B cell (primary cell): ENCODE data around the gene RNASE7.

ENCODE experiments used
- EZH2 ChIP-seq: IDR thresholded peaks from 2 replicates; pipeline ENCODE4 v1.6.1; 2012; ENCODE audit warnings: borderline replicate concordance, low read depth, mild to moderate bottlenecking, moderate library complexity, low read length; ENCODE audit not compliant: insufficient read depth, poor library complexity, severe bottlenecking
- TF ChIP-seq, protein P1 (sequence below): fragments of 200-600 bp; IDR thresholded peaks from one replicate; pipeline ENCODE4 v1.8.0; 2022; ENCODE audit warnings: antibody characterized with exemption, mild to moderate bottlenecking

- TF ChIP-seq, protein P1, sequence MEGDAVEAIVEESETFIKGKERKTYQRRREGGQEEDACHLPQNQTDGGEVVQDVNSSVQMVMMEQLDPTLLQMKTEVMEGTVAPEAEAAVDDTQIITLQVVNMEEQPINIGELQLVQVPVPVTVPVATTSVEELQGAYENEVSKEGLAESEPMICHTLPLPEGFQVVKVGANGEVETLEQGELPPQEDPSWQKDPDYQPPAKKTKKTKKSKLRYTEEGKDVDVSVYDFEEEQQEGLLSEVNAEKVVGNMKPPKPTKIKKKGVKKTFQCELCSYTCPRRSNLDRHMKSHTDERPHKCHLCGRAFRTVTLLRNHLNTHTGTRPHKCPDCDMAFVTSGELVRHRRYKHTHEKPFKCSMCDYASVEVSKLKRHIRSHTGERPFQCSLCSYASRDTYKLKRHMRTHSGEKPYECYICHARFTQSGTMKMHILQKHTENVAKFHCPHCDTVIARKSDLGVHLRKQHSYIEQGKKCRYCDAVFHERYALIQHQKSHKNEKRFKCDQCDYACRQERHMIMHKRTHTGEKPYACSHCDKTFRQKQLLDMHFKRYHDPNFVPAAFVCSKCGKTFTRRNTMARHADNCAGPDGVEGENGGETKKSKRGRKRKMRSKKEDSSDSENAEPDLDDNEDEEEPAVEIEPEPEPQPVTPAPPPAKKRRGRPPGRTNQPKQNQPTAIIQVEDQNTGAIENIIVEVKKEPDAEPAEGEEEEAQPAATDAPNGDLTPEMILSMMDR = no peak
- no peak for TF ChIP-seq EZH2
Measured at GRCh38 chr14:21022686-21023085, 19.5 kb upstream of the RNASE7 start.
